Smooth muscle cell (in vitro differentiated cells): ENCODE data around the gene ANKMY1. TPM values are rescaled to one million over a fixed set of nuclear protein-coding genes. Genes with fewer than 3 reads are reported as not detected.

Experiments
- DNase-seq: peaks from one replicate; lab custom pipeline; 2025; ENCODE audit not compliant: unreplicated experiment; lab: John Stamatoyannopoulos, UW
- H2AFZ ChIP-seq: fragments of 200-600 bp; sonication (generic); 2 replicates; pipeline ENCODE4 v1.6.0; 2016; ENCODE audit warnings: antibody characterized with exemption, low read depth, mild to moderate bottlenecking
- H3F3A ChIP-seq: fragments of 200-600 bp; sonication (generic); 2 replicates; pipeline ENCODE4 v1.6.0; 2017; ENCODE audit warnings: antibody characterized with exemption, low read depth
- H3K27ac ChIP-seq: fragments of 200-600 bp; sonication (generic); 2 replicates; pipeline ENCODE4 v1.5.1; 2016; ENCODE audit warnings: low read depth, mild to moderate bottlenecking
- H3K27me3 ChIP-seq: fragments of 200-600 bp; sonication (generic); 2 replicates; pipeline ENCODE4 v1.6.1; 2016; ENCODE audit warnings: low read depth, mild to moderate bottlenecking
- H3K36me3 ChIP-seq: fragments of 200-600 bp; sonication (generic); 2 replicates; pipeline ENCODE4 v1.5.1; 2016; ENCODE audit warnings: low read depth
- H3K4me1 ChIP-seq: fragments of 200-600 bp; sonication (generic); 2 replicates; pipeline ENCODE4 v1.5.1; 2016; ENCODE audit warnings: low read depth
- H3K4me2 ChIP-seq: fragments of 200-600 bp; sonication (generic); 2 replicates; pipeline ENCODE4 v1.6.0; 2016; ENCODE audit warnings: mild to moderate bottlenecking
- H3K4me3 ChIP-seq: fragments of 200-600 bp; sonication (generic); 2 replicates; pipeline ENCODE4 v1.5.1; 2016; ENCODE audit warnings: mild to moderate bottlenecking
- H3K79me2 ChIP-seq: fragments of 200-600 bp; sonication (generic); 2 replicates; pipeline ENCODE4 v1.6.0; 2016; ENCODE audit warnings: low read depth, mild to moderate bottlenecking
- H3K9ac ChIP-seq: fragments of 200-600 bp; sonication (generic); 2 replicates; pipeline ENCODE4 v1.6.0; 2016; ENCODE audit warnings: low read depth
- H3K9me3 ChIP-seq: fragments of 200-600 bp; sonication (generic); replicated peaks from 2 replicates; pipeline ENCODE4 v1.5.1; 2016; ENCODE audit warnings: low read depth
- H4K20me1 ChIP-seq: fragments of 200-600 bp; sonication (generic); 2 replicates; pipeline ENCODE4 v1.6.0; 2016; ENCODE audit warnings: low read depth
- WGBS: methylation state at CpG from one replicate; pipeline ENCODE4 v1.1.7; 2016; ENCODE audit warnings: low lambda C conversion rate; 5-methylcytosine and 5-hydroxymethylcytosine counted together
- polyA plus RNA-seq: library from polyadenylated mRNA; unstranded; fragments of >200 nt; fragmentation: Nextera tagmentation; extraction: Ambion mirVana; gene quantifications from 2 replicates; pipeline ENCODE4 v1.2.1, GENCODE V29; 2016
- total RNA-seq: library from RNA; depleted of rRNA; stranded (reverse); fragments of >200 nt; gene quantifications from 2 replicates; pipeline ENCODE4 v1.2.3, GENCODE V29; 2014
- TF ChIP-seq, protein P1 (sequence below): fragments of 200-600 bp; sonication (generic); IDR thresholded peaks from 2 replicates; pipeline ENCODE4 v1.5.1; 2017; ENCODE audit warnings: borderline replicate concordance, mild to moderate bottlenecking, antibody characterized with exemption; ENCODE audit not compliant: insufficient read depth, poor library complexity, severe bottlenecking

Gene ANKMY1
- total and polyA plus RNA-seq, 2 experiments from 2014 or later = 6.4 to 8.7 TPM

DNA sequence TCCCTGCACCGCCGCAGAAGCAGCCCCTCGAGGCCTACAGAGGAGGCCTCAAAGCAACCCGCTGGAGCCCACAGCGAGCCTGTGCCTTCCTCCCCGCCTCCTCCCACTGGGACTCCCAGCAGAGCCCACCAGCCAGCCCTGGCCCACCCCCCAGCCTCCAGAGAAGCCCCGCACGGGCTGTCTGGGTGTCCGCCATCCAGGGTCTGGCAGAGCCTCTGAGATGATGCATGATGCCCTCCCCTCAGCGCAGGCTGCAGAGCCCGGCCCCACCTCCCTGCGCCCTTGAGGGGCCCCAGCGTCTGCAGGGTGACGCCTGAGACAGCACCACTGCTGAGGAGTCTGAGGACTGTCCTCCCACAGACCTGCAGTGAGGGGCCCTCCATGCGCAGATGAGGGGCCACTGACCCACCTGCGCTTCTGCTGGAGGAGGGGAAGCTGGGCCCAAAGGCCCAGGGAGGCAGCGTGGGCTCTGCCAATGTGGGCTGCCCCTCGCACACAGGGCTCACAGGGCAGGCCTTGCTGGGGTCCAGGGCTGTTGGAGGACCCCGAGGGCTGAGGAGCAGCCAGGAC, 91.1 kb downstream of the ANKMY1 start:
- Histone ChIP-seq H3F3A (no peaks in the 10 kb centered on the region), H3K9ac (no peak overlapping the region), H3K36me3 (no peaks in the 10 kb centered on the region), H4K20me1 (peaks cover 16% of the 10 kb centered on the region), H3K79me2 (no peaks in the 10 kb centered on the region), H3K4me3 (no peak overlapping the region), H3K27me3 (no peaks in the 10 kb centered on the region), H3K4me1 (no peaks in the 10 kb centered on the region), H3K4me2 (no peak overlapping the region), H3K9me3 (no peaks in the 10 kb centered on the region), H2AFZ (no peak overlapping the region), H3K27ac (no peak overlapping the region)
- no peak for DNase-seq
- WGBS = 94% methylated on average over 12 of the region's 19 CpGs
- TF ChIP-seq, protein P1, sequence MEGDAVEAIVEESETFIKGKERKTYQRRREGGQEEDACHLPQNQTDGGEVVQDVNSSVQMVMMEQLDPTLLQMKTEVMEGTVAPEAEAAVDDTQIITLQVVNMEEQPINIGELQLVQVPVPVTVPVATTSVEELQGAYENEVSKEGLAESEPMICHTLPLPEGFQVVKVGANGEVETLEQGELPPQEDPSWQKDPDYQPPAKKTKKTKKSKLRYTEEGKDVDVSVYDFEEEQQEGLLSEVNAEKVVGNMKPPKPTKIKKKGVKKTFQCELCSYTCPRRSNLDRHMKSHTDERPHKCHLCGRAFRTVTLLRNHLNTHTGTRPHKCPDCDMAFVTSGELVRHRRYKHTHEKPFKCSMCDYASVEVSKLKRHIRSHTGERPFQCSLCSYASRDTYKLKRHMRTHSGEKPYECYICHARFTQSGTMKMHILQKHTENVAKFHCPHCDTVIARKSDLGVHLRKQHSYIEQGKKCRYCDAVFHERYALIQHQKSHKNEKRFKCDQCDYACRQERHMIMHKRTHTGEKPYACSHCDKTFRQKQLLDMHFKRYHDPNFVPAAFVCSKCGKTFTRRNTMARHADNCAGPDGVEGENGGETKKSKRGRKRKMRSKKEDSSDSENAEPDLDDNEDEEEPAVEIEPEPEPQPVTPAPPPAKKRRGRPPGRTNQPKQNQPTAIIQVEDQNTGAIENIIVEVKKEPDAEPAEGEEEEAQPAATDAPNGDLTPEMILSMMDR = no peak

DNA sequence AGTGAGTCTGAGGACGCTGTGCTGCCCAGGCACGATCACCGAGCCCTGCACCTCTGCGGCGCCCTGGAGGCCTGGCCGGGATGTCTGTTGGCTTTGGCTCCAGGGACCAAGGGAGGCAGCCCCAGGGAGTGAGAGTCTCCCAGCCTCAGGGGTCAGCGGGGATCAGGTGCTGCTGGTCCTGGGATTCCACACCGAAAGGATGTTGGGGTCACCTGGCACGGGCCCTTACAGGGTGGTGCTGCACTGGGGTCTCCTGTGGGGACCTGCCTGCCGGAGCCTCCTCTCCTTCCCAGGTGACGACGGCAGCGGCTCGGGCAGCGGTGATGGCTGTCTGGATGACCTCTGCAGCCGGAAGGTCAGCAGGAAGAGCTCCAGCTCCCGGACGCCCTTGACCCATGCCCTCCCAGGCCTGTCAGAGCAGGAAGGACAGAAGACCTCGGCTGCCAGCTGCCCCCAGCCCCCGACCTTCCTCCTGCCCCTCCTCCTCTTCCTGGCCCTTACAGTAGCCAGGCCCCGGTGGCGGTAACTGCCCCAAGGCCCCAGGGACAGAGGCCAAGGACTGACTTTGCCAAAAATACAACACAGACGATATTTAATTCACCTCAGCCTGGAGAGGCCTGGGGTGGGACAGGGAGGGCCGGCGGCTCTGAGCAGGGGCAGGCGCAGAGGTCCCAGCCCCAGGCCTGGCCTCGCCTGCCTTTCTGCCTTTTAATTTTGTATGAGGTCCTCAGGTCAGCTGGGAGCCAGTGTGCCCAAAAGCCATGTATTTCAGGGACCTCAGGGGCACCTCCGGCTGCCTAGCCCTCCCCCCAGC, 91.8 kb downstream of the ANKMY1 start:
- H3F3A ChIP-seq = no peaks in the 10 kb centered on the region
- no peaks in the 10 kb centered on the region for H3K79me2 ChIP-seq
- no peaks in the 10 kb centered on the region for H3K9me3 ChIP-seq
- no peak overlapping the region for H3K4me3 ChIP-seq
- no peaks in the 10 kb centered on the region for H3K27me3 ChIP-seq
- 90% methylated on average over 28 of the region's 28 CpGs for WGBS
- no peak overlapping the region for H3K27ac ChIP-seq
- DNase-seq = no peak
- no peaks in the 10 kb centered on the region for H3K36me3 ChIP-seq
- peaks cover 22% of the 10 kb centered on the region for H4K20me1 ChIP-seq
- no peak overlapping the region for H3K4me2 ChIP-seq
- H3K9ac ChIP-seq = no peak overlapping the region
- H3K4me1 ChIP-seq = no peaks in the 10 kb centered on the region
- no peak overlapping the region for H2AFZ ChIP-seq
- TF ChIP-seq, protein P1 = no peak

DNA sequence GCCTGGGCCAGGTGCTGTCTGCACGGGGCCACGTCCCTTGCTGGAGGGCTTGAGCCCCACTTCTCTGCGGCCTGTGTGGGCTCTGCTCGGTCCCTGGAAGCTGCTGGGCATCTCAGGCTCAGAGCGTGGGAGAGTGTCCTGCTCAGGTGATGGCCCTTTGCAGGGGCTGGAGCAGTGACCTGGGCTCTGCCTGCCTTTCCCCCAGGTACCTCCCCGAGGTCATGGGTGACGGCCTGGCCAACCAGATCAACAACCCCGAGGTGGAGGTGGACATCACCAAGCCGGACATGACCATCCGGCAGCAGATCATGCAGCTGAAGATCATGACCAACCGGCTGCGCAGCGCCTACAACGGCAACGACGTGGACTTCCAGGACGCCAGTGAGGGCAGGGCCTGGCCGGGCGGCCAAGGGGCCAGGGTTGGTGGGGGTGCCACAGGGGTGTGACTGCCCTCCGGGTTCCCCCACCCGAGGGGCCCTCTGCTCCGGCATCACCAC, 92.5 kb downstream of the ANKMY1 start:
- no peak overlapping the region for H3K4me3 ChIP-seq
- 97% methylated on average over 15 of the region's 22 CpGs for WGBS
- TF ChIP-seq, protein P1 = no peak

More for the DNA sequence above, 92.5 kb downstream of the ANKMY1 start:
- Histone ChIP-seq H3K4me2 (no peak overlapping the region), H4K20me1 (peaks cover 28% of the 10 kb centered on the region), H3K36me3 (no peaks in the 10 kb centered on the region), H3K27ac (no peak overlapping the region), H3K27me3 (no peaks in the 10 kb centered on the region), H3K4me1 (no peaks in the 10 kb centered on the region), H2AFZ (no peak overlapping the region), H3F3A (no peaks in the 10 kb centered on the region), H3K9ac (no peak overlapping the region), H3K79me2 (no peaks in the 10 kb centered on the region), H3K9me3 (no peaks in the 10 kb centered on the region)
- no peak for DNase-seq
